ENCODE data around the gene PCDHGA3. TPM values are rescaled to one million over a fixed set of nuclear protein-coding genes. Genes with fewer than 3 reads are reported as not detected.
"Not testable (repeated sequence)": the region's sequence is repeated elsewhere in the genome, so short reads cannot be mapped to it uniquely, and the experiment has no call there.

Gene PCDHGA3
- polyA plus RNA-seq, 1 donor from 2014 or later: 0.26 TPM

DNA sequence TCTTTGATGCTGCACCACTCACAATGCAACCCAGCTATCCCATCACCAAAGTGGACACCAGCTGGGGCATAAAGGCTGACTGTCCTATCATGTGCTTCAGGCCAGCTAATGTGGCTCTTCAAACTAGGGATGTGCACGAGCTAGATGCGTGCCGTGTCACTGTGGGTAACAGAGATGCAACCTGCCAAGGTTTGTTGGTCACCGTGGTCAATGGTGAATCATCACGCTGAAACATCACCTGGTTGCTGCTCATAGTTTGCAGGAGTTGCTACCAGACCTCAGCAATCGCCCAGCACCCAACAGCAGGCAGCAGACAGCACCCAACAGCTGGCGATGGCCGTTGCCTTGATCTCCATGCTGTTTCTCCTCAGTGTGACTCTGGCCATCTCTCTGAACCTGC, 15.4 kb upstream of the PCDHGA3 start:
- no peak overlapping the region for H3K27ac ChIP-seq (ENCODE audit: low read length)
- no peak overlapping the region for H2AFZ ChIP-seq (ENCODE audit: low read depth, low read length)
- no peaks in the 10 kb centered on the region for H3K79me2 ChIP-seq (replicated peaks; ENCODE audit: insufficient read depth, low read length)
- H3K4me2 ChIP-seq (ENCODE audit: low read length): no peak overlapping the region
- H3K36me3 ChIP-seq (ENCODE audit: insufficient read depth, low read length): no peaks in the 10 kb centered on the region
- no peaks in the 10 kb centered on the region for H4K20me1 ChIP-seq (ENCODE audit: insufficient read depth)
- H3K27me3 ChIP-seq (ENCODE audit: insufficient read depth, low read depth, low read length): no peaks in the 10 kb centered on the region
- H3K4me3 ChIP-seq (ENCODE audit: low read length): no peak overlapping the region
- TF ChIP-seq, protein P1, sequence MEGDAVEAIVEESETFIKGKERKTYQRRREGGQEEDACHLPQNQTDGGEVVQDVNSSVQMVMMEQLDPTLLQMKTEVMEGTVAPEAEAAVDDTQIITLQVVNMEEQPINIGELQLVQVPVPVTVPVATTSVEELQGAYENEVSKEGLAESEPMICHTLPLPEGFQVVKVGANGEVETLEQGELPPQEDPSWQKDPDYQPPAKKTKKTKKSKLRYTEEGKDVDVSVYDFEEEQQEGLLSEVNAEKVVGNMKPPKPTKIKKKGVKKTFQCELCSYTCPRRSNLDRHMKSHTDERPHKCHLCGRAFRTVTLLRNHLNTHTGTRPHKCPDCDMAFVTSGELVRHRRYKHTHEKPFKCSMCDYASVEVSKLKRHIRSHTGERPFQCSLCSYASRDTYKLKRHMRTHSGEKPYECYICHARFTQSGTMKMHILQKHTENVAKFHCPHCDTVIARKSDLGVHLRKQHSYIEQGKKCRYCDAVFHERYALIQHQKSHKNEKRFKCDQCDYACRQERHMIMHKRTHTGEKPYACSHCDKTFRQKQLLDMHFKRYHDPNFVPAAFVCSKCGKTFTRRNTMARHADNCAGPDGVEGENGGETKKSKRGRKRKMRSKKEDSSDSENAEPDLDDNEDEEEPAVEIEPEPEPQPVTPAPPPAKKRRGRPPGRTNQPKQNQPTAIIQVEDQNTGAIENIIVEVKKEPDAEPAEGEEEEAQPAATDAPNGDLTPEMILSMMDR (IDR thresholded peaks at IDR 0.05; ENCODE audit: poor library complexity, severe bottlenecking): no peak
- TF ChIP-seq SMC3 (conservative IDR thresholded peaks at IDR 0.05; ENCODE audit: poor library complexity): no peak
- TF ChIP-seq POLR2AphosphoS5 (IDR thresholded peaks at IDR 0.05): no peak
- no peak for TF ChIP-seq EZH2 (IDR thresholded peaks at IDR 0.05; ENCODE audit: borderline replicate concordance, insufficient read depth, low read length, poor library complexity, severe bottlenecking)
- no peak for TF ChIP-seq MXI1 (conservative IDR thresholded peaks at IDR 0.05; ENCODE audit: poor library complexity, severe bottlenecking)
- TF ChIP-seq, protein P2, sequence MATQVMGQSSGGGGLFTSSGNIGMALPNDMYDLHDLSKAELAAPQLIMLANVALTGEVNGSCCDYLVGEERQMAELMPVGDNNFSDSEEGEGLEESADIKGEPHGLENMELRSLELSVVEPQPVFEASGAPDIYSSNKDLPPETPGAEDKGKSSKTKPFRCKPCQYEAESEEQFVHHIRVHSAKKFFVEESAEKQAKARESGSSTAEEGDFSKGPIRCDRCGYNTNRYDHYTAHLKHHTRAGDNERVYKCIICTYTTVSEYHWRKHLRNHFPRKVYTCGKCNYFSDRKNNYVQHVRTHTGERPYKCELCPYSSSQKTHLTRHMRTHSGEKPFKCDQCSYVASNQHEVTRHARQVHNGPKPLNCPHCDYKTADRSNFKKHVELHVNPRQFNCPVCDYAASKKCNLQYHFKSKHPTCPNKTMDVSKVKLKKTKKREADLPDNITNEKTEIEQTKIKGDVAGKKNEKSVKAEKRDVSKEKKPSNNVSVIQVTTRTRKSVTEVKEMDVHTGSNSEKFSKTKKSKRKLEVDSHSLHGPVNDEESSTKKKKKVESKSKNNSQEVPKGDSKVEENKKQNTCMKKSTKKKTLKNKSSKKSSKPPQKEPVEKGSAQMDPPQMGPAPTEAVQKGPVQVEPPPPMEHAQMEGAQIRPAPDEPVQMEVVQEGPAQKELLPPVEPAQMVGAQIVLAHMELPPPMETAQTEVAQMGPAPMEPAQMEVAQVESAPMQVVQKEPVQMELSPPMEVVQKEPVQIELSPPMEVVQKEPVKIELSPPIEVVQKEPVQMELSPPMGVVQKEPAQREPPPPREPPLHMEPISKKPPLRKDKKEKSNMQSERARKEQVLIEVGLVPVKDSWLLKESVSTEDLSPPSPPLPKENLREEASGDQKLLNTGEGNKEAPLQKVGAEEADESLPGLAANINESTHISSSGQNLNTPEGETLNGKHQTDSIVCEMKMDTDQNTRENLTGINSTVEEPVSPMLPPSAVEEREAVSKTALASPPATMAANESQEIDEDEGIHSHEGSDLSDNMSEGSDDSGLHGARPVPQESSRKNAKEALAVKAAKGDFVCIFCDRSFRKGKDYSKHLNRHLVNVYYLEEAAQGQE (IDR thresholded peaks at IDR 0.05; ENCODE audit: borderline replicate concordance): no peak
- no peak for TF ChIP-seq EP300 (conservative IDR thresholded peaks at IDR 0.05; ENCODE audit: poor library complexity, severe bottlenecking)
- H3K9me2 ChIP-seq (ENCODE audit: insufficient read depth, low read length): no peaks in the 10 kb centered on the region
- H3K9me3 ChIP-seq (ENCODE audit: low read length): peaks cover 7% of the 10 kb centered on the region
- H3K9ac ChIP-seq (ENCODE audit: low read length): no peak overlapping the region
- no peaks in the 10 kb centered on the region for H3F3A ChIP-seq (ENCODE audit: insufficient read depth, low read length, poor library complexity, severe bottlenecking)

DNA sequence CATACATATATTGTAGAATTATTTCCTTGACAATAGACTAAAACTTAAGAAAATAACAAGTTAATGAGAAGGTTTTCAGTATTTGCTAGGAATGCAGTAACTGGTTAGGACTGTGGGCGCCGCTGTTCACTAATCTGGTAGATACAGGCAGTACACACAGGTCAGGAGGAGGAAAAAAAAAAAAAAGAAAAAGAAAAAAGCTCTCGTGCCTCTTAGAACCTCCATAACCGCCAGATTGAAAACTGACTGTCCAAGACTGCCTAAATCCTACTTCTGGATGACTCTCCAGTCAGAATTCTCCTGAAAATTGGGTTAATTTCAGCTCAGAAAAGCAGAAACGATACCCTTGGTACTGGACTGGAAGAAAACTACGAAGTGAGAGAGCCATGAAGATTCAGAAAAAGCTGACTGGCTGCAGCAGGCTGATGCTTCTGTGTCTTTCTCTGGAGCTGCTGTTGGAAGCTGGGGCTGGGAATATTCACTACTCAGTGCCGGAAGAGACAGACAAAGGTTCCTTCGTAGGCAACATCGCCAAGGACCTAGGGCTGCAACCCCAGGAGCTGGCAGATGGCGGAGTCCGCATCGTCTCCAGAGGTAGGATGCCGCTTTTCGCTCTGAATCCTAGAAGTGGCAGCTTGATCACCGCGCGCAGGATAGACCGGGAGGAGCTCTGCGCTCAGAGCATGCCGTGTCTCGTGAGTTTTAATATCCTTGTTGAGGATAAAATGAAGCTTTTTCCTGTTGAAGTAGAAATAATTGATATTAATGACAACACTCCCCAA, 13.1 kb upstream of the PCDHGA3 start, which contains the start of gene PCDHGA1:
TSS of gene PCDHGA1 (plus strand) at position 216 of the 782 bp plus-strand sequence.
- Histone ChIP-seq H3K27ac (ENCODE audit: low read length) (no peak within 1 kb of the TSS), H4K20me1 (ENCODE audit: insufficient read depth) (no peaks in the 10 kb centered on the region), H3K27me3 (ENCODE audit: insufficient read depth, low read depth, low read length) (no peaks in the 10 kb centered on the region), H3K4me2 (ENCODE audit: low read length) (no peak within 1 kb of the TSS), H3F3A (ENCODE audit: insufficient read depth, low read length, poor library complexity, severe bottlenecking) (no peaks in the 10 kb centered on the region), H3K4me3 (ENCODE audit: low read length) (no peak within 1 kb of the TSS), H3K79me2 (replicated peaks; ENCODE audit: insufficient read depth, low read length) (no peaks in the 10 kb centered on the region), H3K9ac (ENCODE audit: low read length) (no peak within 1 kb of the TSS), H2AFZ (ENCODE audit: low read depth, low read length) (no peak within 1 kb of the TSS), H3K9me2 (ENCODE audit: insufficient read depth, low read length) (no peaks in the 10 kb centered on the region), H3K9me3 (ENCODE audit: low read length) (peaks cover 7% of the 10 kb centered on the region), H3K36me3 (ENCODE audit: insufficient read depth, low read length) (no peaks in the 10 kb centered on the region)
- TF ChIP-seq POLR2AphosphoS5 (IDR thresholded peaks at IDR 0.05): no peak
- TF ChIP-seq EZH2 (IDR thresholded peaks at IDR 0.05; ENCODE audit: borderline replicate concordance, insufficient read depth, low read length, poor library complexity, severe bottlenecking): no peak
- TF ChIP-seq EP300 (conservative IDR thresholded peaks at IDR 0.05; ENCODE audit: poor library complexity, severe bottlenecking): no peak
- TF ChIP-seq, protein P2 (IDR thresholded peaks at IDR 0.05; ENCODE audit: borderline replicate concordance): no peak
- no peak for TF ChIP-seq SMC3 (conservative IDR thresholded peaks at IDR 0.05; ENCODE audit: poor library complexity)
- no peak for TF ChIP-seq MXI1 (conservative IDR thresholded peaks at IDR 0.05; ENCODE audit: poor library complexity, severe bottlenecking)
- no peak for TF ChIP-seq TAF1 (IDR thresholded peaks at IDR 0.05; ENCODE audit: low read depth)
- no peak for TF ChIP-seq RAD21 (conservative IDR thresholded peaks at IDR 0.05)
- TF ChIP-seq, protein P1 (IDR thresholded peaks at IDR 0.05; ENCODE audit: poor library complexity, severe bottlenecking): no peak

DNA sequence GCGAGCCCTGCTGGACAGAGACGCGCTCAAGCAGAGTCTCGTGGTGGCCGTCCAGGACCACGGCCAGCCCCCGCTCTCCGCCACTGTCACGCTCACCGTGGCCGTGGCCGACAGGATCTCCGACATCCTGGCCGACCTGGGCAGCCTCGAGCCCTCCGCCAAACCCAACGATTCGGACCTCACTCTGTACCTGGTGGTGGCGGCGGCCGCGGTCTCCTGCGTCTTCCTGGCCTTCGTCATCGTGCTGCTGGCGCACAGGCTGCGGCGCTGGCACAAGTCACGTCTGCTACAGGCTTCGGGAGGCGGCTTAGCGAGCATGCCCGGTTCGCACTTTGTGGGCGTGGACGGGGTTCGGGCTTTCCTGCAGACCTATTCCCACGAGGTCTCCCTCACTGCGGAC, 11.1 kb upstream of the PCDHGA3 start:
- H3K9me2 ChIP-seq (ENCODE audit: insufficient read depth, low read length); H3K9me3 ChIP-seq (ENCODE audit: low read length); H3K9ac ChIP-seq (ENCODE audit: low read length); H3K27ac ChIP-seq (ENCODE audit: low read length); H3K27me3 ChIP-seq (ENCODE audit: insufficient read depth, low read depth, low read length); H3K36me3 ChIP-seq (ENCODE audit: insufficient read depth, low read length); H3F3A ChIP-seq (ENCODE audit: insufficient read depth, low read length, poor library complexity, severe bottlenecking); H3K4me3 ChIP-seq (ENCODE audit: low read length); H2AFZ ChIP-seq (ENCODE audit: low read depth, low read length); H3K4me2 ChIP-seq (ENCODE audit: low read length); H3K79me2 ChIP-seq (replicated peaks; ENCODE audit: insufficient read depth, low read length); H4K20me1 ChIP-seq (ENCODE audit: insufficient read depth): not testable (repeated sequence)
